ENCODE measurements around the gene POU5F1.

GRCh38 chr6:31143148-31143547, 27.3 kb downstream of the POU5F1 start:
- TF ChIP-seq, protein P1, sequence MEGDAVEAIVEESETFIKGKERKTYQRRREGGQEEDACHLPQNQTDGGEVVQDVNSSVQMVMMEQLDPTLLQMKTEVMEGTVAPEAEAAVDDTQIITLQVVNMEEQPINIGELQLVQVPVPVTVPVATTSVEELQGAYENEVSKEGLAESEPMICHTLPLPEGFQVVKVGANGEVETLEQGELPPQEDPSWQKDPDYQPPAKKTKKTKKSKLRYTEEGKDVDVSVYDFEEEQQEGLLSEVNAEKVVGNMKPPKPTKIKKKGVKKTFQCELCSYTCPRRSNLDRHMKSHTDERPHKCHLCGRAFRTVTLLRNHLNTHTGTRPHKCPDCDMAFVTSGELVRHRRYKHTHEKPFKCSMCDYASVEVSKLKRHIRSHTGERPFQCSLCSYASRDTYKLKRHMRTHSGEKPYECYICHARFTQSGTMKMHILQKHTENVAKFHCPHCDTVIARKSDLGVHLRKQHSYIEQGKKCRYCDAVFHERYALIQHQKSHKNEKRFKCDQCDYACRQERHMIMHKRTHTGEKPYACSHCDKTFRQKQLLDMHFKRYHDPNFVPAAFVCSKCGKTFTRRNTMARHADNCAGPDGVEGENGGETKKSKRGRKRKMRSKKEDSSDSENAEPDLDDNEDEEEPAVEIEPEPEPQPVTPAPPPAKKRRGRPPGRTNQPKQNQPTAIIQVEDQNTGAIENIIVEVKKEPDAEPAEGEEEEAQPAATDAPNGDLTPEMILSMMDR (conservative IDR thresholded peaks at IDR 0.05; ENCODE audit: low read depth, low read length) = no peak
- TF ChIP-seq RCOR1 (IDR thresholded peaks at IDR 0.05; ENCODE audit: insufficient replicate concordance, low read length) = no peak
- no peak for TF ChIP-seq CHD1 (IDR thresholded peaks at IDR 0.05; ENCODE audit: low read depth, low read length)
- no peak for TF ChIP-seq POLR2A (IDR thresholded peaks at IDR 0.05; ENCODE audit: low read depth, low read length)
- no peak for TF ChIP-seq NFE2L2 (IDR thresholded peaks at IDR 0.05; ENCODE audit: low read depth, low read length)
- TF ChIP-seq RAD21 (IDR thresholded peaks at IDR 0.05; ENCODE audit: low read length) = no peak
- TF ChIP-seq BHLHE40 (IDR thresholded peaks at IDR 0.05; ENCODE audit: low read depth, low read length) = 0 out of 2 replicates have a peak, but pooled peaks have one; percentile 6
- no peak for TF ChIP-seq MAZ (IDR thresholded peaks at IDR 0.05; ENCODE audit: borderline replicate concordance, low read depth, low read length)
- TF ChIP-seq SMC3 (IDR thresholded peaks at IDR 0.05; ENCODE audit: low read depth, low read length) = no peak
- peak; percentile 58; the same call in 1 of the 2 replicates for TF ChIP-seq CEBPB (IDR thresholded peaks at IDR 0.05; ENCODE audit: low read depth, low read length)
- no peak for TF ChIP-seq RFX5 (IDR thresholded peaks at IDR 0.05; ENCODE audit: low read depth, low read length)
